Activated CD8-positive, alpha-beta T cell treated with anti-CD3 and anti-CD28 coated beads for 36 hours (primary cell): Measurements from ENCODE around the gene CA7. TPM values are rescaled to one million over a fixed set of nuclear protein-coding genes. Genes with fewer than 3 reads are reported as not detected.

Experiments used
- ATAC-seq: fragments of 200-7000 bp; cut with Tn5 transposase; one replicate; pipeline ENCODE4 v1.10.0; 2021; ENCODE audit warnings: mild to moderate bottlenecking, moderate library complexity
- CTCF ChIA-PET: fragments of 350-600 bp; sonication (Branson Sonifier 250); formaldehyde crosslinking; loops from one replicate; lab custom pipeline; 2021; ENCODE audit warnings: antibody characterized with exemption; lab: Charles Lee
- POLR2A ChIA-PET: fragments of 350-600 bp; sonication (Branson Sonifier 250); formaldehyde crosslinking; loops from one replicate; lab custom pipeline; 2021; ENCODE audit warnings: antibody characterized with exemption; lab: Charles Lee
- DNase-seq: peaks from one replicate; pipeline ENCODE4 v3.0.0-alpha.2; 2020
- H3K27ac Mint-ChIP-seq: one replicate; pipeline ENCODE4 v1.8.0; 2021; ENCODE audit warnings: mild to moderate bottlenecking, mixed read lengths
- H3K27me3 Mint-ChIP-seq: one replicate; pipeline ENCODE4 v1.8.0; 2021; ENCODE audit warnings: mixed read lengths
- H3K36me3 Mint-ChIP-seq: one replicate; pipeline ENCODE4 v1.8.0; 2021; ENCODE audit warnings: low read depth, mixed read lengths
- H3K4me1 Mint-ChIP-seq: one replicate; pipeline ENCODE4 v1.8.0; 2021; ENCODE audit warnings: low read depth, mixed read lengths
- H3K4me3 Mint-ChIP-seq: one replicate; pipeline ENCODE4 v1.8.0; 2021; ENCODE audit warnings: mild to moderate bottlenecking, moderate library complexity, mixed read lengths
- H3K9me3 Mint-ChIP-seq: one replicate; pipeline ENCODE4 v1.8.0; 2021; ENCODE audit warnings: mixed read lengths
- CTCF ChIP-seq: fragments of 200-600 bp; IDR thresholded peaks from one replicate; pipeline ENCODE4 v1.8.0; 2022; ENCODE audit warnings: antibody characterized with exemption, mild to moderate bottlenecking
- intact Hi-C: fragments of 100-400 bp; cut with micrococcal nuclease; formaldehyde crosslinking; loops from one replicate; pipeline ENCODE4 v1.10.0; 2022
- total RNA-seq, 2 experiments: library from RNA; stranded (reverse); gene quantifications; one replicate each; pipeline ENCODE4 v1.2.3, GENCODE V29; 2021

The CA7 gene
- total RNA-seq, 2 experiments from 2014 or later: 0.27 TPM; not detected in 1

DNA sequence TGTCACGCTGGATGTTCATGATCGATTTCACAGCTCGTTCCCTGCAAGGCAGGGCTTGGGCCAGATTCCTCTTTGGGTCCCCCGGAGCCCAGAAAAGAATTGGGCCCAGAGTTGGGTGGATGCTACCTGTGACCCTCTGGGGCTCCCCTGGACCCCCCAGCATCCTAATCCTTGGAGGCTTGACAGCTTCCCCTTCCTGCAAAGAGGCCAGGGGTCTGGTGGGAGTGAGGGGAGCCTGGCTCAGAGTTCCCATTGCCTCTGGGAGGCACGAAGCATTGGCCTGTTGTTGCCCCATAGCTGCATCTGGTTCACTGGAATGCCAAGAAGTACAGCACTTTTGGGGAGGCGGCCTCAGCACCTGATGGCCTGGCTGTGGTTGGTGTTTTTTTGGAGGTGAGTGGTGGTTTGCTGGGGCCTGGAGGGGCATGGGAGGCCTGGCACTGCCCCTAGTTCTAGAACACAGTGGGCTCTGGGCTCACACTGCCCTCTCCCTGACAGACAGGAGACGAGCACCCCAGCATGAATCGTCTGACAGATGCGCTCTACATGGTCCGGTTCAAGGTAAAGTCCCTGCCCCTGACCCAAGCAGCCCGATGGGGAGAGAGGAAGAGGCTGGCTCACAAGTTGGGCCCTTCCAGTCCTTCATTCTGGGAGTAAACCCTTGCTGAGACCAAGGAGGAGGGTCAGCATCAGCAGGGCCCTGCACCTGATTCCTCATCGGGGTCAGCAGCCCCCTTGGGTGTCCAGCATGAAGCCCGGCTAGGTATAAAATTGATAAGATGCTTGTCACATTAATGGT, 7.2 kb downstream of the CA7 start:
- H3K27ac Mint-ChIP-seq: no peak overlapping the region
- H3K36me3 Mint-ChIP-seq: no peaks in the 10 kb centered on the region
- DNase-seq (no peak), ATAC-seq (no peak)
- H3K4me1 Mint-ChIP-seq: peaks cover 10% of the 10 kb centered on the region
- H3K9me3 Mint-ChIP-seq: no peaks in the 10 kb centered on the region
- no peak for TF ChIP-seq CTCF
- H3K4me3 Mint-ChIP-seq: no peak overlapping the region
- POLR2A ChIA-PET: no interaction called here
- H3K27me3 Mint-ChIP-seq: peaks cover 4% of the 10 kb centered on the region
- CTCF ChIA-PET: interaction anchor here (1.4 to 8.4 kb wide), 2 partner anchors 17 to 21 kb away, joined by 10 to 48 read pairs; partner anchors contain the start of gene NAE1
- intact Hi-C loops: no loop called here

DNA sequence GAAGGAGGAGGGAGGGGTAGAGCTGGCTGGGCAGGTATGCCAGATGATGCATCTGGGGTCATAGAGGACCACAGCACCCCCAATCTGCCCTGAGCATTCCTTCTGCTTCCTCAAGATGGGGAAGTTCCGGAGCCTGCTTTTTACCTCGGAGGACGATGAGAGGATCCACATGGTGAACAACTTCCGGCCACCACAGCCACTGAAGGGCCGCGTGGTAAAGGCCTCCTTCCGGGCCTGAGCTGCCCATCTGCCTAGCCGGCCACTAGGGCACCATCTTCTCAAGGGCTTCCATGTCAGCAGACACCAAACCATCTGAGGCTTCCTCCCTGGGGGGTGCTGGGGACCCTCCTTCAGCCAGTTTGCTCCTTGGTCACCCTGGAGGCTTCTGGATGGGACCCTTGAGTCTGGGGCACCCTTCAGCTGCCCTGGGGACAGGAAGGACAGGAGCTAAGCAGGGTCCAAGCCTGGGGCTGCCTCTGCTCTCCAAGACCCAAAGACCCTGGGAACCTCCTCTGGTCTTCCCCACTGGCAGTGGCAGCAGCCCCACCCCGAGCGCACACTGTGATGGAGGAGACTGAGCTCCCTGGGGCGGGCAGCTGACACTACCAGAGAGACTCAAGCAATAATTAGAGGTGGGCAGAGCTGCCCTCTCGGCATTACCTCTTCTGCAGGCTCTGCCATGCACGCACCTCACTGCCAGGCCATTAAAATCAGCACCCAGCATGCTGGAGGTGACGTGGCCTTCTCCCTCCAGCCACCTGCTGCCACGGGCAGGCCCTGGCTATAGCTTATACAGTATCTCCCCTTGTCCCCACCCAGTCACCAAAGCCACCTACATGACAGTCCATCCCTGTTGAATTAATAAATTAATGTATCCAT, 9.3 kb downstream of the CA7 start:
- TF ChIP-seq CTCF: no peak
- Mint-ChIP-seq H3K4me1 (peaks cover under 1% of the 10 kb centered on the region), H3K36me3 (no peaks in the 10 kb centered on the region), H3K9me3 (no peaks in the 10 kb centered on the region), H3K27me3 (no peaks in the 10 kb centered on the region), H3K4me3 (no peak overlapping the region), H3K27ac (no peak overlapping the region)
- DNase-seq (no peak), ATAC-seq (no peak)
- ChIA-PET POLR2A (interaction anchor here (0.7 to 1.0 kb wide), 2 partner anchors 23 to 103 kb away, joined by 3 read pairs; partner anchors contain the start of gene NAE1), CTCF (interaction anchor here (6.2 to 8.4 kb wide), 2 partner anchors 15 to 23 kb away, joined by 40 to 48 read pairs; partner anchors contain the start of gene NAE1)
- intact Hi-C loops: no loop called here

DNA sequence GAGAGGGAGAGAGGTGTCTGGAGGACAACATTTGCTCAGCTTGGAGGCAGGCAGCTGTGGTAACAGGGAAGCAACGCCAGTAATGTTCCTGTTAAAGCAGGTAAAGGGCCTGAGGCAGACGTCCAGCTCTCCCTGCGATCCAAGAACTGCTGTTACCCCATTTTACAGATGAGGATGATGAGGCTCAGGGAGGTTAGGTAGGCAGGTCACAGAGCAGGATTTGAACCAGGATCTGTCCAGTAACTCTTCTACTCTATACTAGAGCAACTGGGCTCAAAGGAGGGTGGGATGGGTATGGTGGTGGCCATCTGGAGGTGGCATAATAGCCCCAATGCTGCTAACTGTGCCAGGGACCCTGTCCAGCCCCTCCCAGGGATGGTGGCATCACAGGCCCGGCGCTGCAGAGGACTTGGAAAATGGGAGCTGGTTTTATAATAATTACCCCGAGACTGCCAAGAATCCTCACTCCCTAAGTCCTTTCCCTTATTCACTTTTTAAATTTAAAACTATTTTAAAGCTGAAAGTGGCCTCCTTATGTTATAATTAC, 12.0 kb downstream of the CA7 start:
- Mint-ChIP-seq H3K4me1 (no peaks in the 10 kb centered on the region), H3K9me3 (no peaks in the 10 kb centered on the region), H3K27me3 (no peaks in the 10 kb centered on the region), H3K36me3 (no peaks in the 10 kb centered on the region), H3K4me3 (no peak overlapping the region), H3K27ac (no peak overlapping the region)
- TF ChIP-seq CTCF: no peak
- ChIA-PET POLR2A (no interaction called here), CTCF (interaction anchor here (0.9 to 8.4 kb wide), 4 partner anchors 12 to 39 kb away, joined by 3 to 48 read pairs (median 22); partner anchors contain the start of gene NAE1)
- intact Hi-C loops: no loop called here
- DNase-seq (no peak), ATAC-seq (no peak)

- DNase-seq (no peak), ATAC-seq (no peak)
- no peak for TF ChIP-seq CTCF
- CTCF ChIA-PET: interaction anchor here (0.9 to 8.4 kb wide), 3 partner anchors 11 to 26 kb away, joined by 3 to 48 read pairs (median 40); partner anchors contain the start of gene NAE1
- H3K4me1 Mint-ChIP-seq: no peaks in the 10 kb centered on the region
- no peaks in the 10 kb centered on the region for H3K27me3 Mint-ChIP-seq
- intact Hi-C loops: no loop called here
- H3K36me3 Mint-ChIP-seq: no peaks in the 10 kb centered on the region
- no peak overlapping the region for H3K4me3 Mint-ChIP-seq
- H3K9me3 Mint-ChIP-seq: no peaks in the 10 kb centered on the region
- H3K27ac Mint-ChIP-seq: no peak overlapping the region
- POLR2A ChIA-PET: no interaction called here
Observed at GRCh38 chr16:66856801-66857200, 12.6 kb downstream of the CA7 start.
